ENCODE results near the gene IKZF5. TPM values are rescaled to one million over a fixed set of nuclear protein-coding genes. Genes with fewer than 3 reads are reported as not detected.
A peak's percentile ranks its signal among the peaks of the same experiment; 100 is the strongest.

Gene IKZF5
- total and polyA plus RNA-seq, 9 of the 15 experiments (the other 6 are each of a cell fraction or from before 2014, with no cell fraction given), result 3.8 to 19.6 (median 12.4) TPM

- peak; percentile 98 for TF ChIP-seq CTCFL (IDR thresholded peaks at IDR 0.05; ENCODE audit: borderline replicate concordance, insufficient read depth, low read depth, low read length, poor library complexity, severe bottlenecking)
- peak; percentile 65; the same call in 1 of the 2 replicates for TF ChIP-seq ZBTB17 (CRISPR knock-in tag; IDR thresholded peaks at IDR 0.05)
- TF ChIP-seq, protein P1, sequence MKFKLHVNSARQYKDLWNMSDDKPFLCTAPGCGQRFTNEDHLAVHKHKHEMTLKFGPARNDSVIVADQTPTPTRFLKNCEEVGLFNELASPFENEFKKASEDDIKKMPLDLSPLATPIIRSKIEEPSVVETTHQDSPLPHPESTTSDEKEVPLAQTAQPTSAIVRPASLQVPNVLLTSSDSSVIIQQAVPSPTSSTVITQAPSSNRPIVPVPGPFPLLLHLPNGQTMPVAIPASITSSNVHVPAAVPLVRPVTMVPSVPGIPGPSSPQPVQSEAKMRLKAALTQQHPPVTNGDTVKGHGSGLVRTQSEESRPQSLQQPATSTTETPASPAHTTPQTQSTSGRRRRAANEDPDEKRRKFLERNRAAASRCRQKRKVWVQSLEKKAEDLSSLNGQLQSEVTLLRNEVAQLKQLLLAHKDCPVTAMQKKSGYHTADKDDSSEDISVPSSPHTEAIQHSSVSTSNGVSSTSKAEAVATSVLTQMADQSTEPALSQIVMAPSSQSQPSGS (CRISPR knock-in tag; IDR thresholded peaks at IDR 0.05), result peak; percentile 85; the same call in 1 of the 2 replicates
- peak; percentile 41; the same call in 1 of the 2 replicates for TF ChIP-seq CHD2 (IDR thresholded peaks at IDR 0.05; ENCODE audit: low read depth, low read length)
- no peak; a peak in 1 of 4 replicates for TF ChIP-seq TEAD1 (CRISPR knock-in tag; IDR thresholded peaks at IDR 0.05)
- TF ChIP-seq CEBPG (CRISPR knock-in tag; IDR thresholded peaks at IDR 0.05), result peak; percentile 51; the same call in 1 of the 2 replicates
- TF ChIP-seq CEBPG (tag; conservative IDR thresholded peaks at IDR 0.05 in 1 of 2, IDR thresholded peaks at IDR 0.05 in 1 of 2), result no peak
- peak; percentile 37 for TF ChIP-seq U2AF1 (optimal IDR thresholded peaks at IDR 0.05; ENCODE audit: low read depth, low read length)
- TF ChIP-seq SMAD4 (CRISPR knock-in tag; conservative IDR thresholded peaks at IDR 0.05), result peak; percentile 60
- TF ChIP-seq TRIM24 (IDR thresholded peaks at IDR 0.05), result peak in 1 of 2 experiments; percentile 44; a peak in 1 of 4 replicates
- TF ChIP-seq ZSCAN29 (IDR thresholded peaks at IDR 0.05), result peak; percentile 71
- TF ChIP-seq ADNP (tag; IDR thresholded peaks at IDR 0.05), result no peak
- TF ChIP-seq E2F1 (CRISPR knock-in tag; IDR thresholded peaks at IDR 0.05), result no peak
- peak; percentile 77; the same call in 1 of the 2 replicates for TF ChIP-seq MTA3 (IDR thresholded peaks at IDR 0.05; ENCODE audit: borderline replicate concordance)
- peak; percentile 73; the same call in 1 of the 2 replicates for TF ChIP-seq ZNF232 (CRISPR knock-in tag; IDR thresholded peaks at IDR 0.05)
- TF ChIP-seq RFX5 (IDR thresholded peaks at IDR 0.05; ENCODE audit: low read depth, low read length), result no peak
- no peak for TF ChIP-seq XRCC3 (IDR thresholded peaks at IDR 0.05)
- TF ChIP-seq POLR2G (IDR thresholded peaks at IDR 0.05; ENCODE audit: low read depth, low read length), result peak; percentile 87
- TF ChIP-seq, protein P2, sequence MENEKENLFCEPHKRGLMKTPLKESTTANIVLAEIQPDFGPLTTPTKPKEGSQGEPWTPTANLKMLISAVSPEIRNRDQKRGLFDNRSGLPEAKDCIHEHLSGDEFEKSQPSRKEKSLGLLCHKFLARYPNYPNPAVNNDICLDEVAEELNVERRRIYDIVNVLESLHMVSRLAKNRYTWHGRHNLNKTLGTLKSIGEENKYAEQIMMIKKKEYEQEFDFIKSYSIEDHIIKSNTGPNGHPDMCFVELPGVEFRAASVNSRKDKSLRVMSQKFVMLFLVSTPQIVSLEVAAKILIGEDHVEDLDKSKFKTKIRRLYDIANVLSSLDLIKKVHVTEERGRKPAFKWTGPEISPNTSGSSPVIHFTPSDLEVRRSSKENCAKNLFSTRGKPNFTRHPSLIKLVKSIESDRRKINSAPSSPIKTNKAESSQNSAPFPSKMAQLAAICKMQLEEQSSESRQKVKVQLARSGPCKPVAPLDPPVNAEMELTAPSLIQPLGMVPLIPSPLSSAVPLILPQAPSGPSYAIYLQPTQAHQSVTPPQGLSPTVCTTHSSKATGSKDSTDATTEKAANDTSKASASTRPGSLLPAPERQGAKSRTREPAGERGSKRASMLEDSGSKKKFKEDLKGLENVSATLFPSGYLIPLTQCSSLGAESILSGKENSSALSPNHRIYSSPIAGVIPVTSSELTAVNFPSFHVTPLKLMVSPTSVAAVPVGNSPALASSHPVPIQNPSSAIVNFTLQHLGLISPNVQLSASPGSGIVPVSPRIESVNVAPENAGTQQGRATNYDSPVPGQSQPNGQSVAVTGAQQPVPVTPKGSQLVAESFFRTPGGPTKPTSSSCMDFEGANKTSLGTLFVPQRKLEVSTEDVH (IDR thresholded peaks at IDR 0.05; ENCODE audit: low read depth, partially characterized antibody), result peak; percentile 83
- TF ChIP-seq L3MBTL2 (IDR thresholded peaks at IDR 0.05), result peak; percentile 95
- no peak for TF ChIP-seq TCF7 (IDR thresholded peaks at IDR 0.05; ENCODE audit: borderline replicate concordance)
Observed at GRCh38 chr10:122980209-122981065, 28.2 kb downstream of the IKZF5 start, which contains the start of gene PSTK (continued).

Data from K562 (cell line).